Neural cell (in vitro differentiated cells): ENCODE results near the gene HORMAD2. TPM values are rescaled to one million over a fixed set of nuclear protein-coding genes. Genes with fewer than 3 reads are reported as not detected.

Experiments
- H2AFZ ChIP-seq: fragments of 200-600, 300-800 bp; sonication (generic), shearing (Covaris generic); 2 replicates; pipeline ENCODE4 v1.6.0; 2014; ENCODE audit warnings: low read depth, mild to moderate bottlenecking, antibody characterized with exemption, low read length, moderate library complexity
- H3F3A ChIP-seq: fragments of 200-600 bp; shearing (Covaris generic); 2 replicates; pipeline ENCODE4 v1.6.1; 2016; ENCODE audit warnings: mild to moderate bottlenecking, moderate library complexity, mixed read lengths, antibody characterized with exemption, low read length; ENCODE audit not compliant: insufficient read depth, poor library complexity, severe bottlenecking
- H3K27ac ChIP-seq: fragments of 200-600, 300-800 bp; sonication (generic), shearing (Covaris generic); 2 replicates; pipeline ENCODE4 v1.5.1; 2014; ENCODE audit warnings: mild to moderate bottlenecking, low read length, moderate library complexity
- H3K27me3 ChIP-seq: fragments of 300-800, 200-600 bp; sonication (generic), shearing (Covaris generic); 2 replicates; pipeline ENCODE4 v1.6.0; 2014; ENCODE audit warnings: mild to moderate bottlenecking, low read depth, low read length, moderate library complexity; ENCODE audit not compliant: insufficient read depth
- H3K36me3 ChIP-seq: fragments of 300-800, 200-600 bp; sonication (generic), shearing (Covaris generic); 2 replicates; pipeline ENCODE4 v1.5.1; 2014; ENCODE audit warnings: mild to moderate bottlenecking, antibody characterized with exemption, low read length, moderate library complexity; ENCODE audit not compliant: insufficient read depth
- H3K4me2 ChIP-seq: fragments of 300-800, 200-600 bp; sonication (generic), shearing (Covaris generic); 2 replicates; pipeline ENCODE4 v1.6.0; 2014; ENCODE audit warnings: mild to moderate bottlenecking, low read length
- H3K4me3 ChIP-seq: fragments of 300-800, 200-600 bp; sonication (generic), shearing (Covaris generic); 2 replicates; pipeline ENCODE4 v1.5.1; 2014; ENCODE audit warnings: mild to moderate bottlenecking, low read length, moderate library complexity
- H3K79me2 ChIP-seq: fragments of 200-600 bp; shearing (Covaris generic); replicated peaks from 2 replicates; pipeline ENCODE4 v1.6.0; 2014; ENCODE audit warnings: mild to moderate bottlenecking, low read length, moderate library complexity; ENCODE audit not compliant: insufficient read depth
- H3K9ac ChIP-seq: fragments of 300-800, 200-600 bp; sonication (generic), shearing (Covaris generic); 2 replicates; pipeline ENCODE4 v1.6.1; 2016; ENCODE audit warnings: mild to moderate bottlenecking, low read length, mixed read lengths
- H3K9me2 ChIP-seq: fragments of 200-600 bp; shearing (Covaris generic); 2 replicates; pipeline ENCODE4 v1.6.1; 2016; ENCODE audit warnings: mild to moderate bottlenecking, low read length, mixed read lengths; ENCODE audit not compliant: insufficient read depth
- H3K9me3 ChIP-seq: fragments of 200-600, 300-800 bp; sonication (generic), shearing (Covaris generic); 2 replicates; pipeline ENCODE4 v1.6.1; 2016; ENCODE audit warnings: mild to moderate bottlenecking, mixed run types, low read length, moderate library complexity, mixed read lengths
- H4K20me1 ChIP-seq: fragments of 200-600 bp; shearing (Covaris generic); 2 replicates; pipeline ENCODE4 v1.6.1; 2016; ENCODE audit warnings: mild to moderate bottlenecking, mixed run types; ENCODE audit not compliant: insufficient read depth
- CTCF ChIP-seq: fragments of 450-650 bp; IDR thresholded peaks from 2 replicates; pipeline ENCODE4 v1.5.1; 2014; ENCODE audit warnings: antibody characterized with exemption, mild to moderate bottlenecking, moderate library complexity; ENCODE audit not compliant: poor library complexity, severe bottlenecking
- EP300 ChIP-seq: fragments of 450-650 bp; conservative IDR thresholded peaks from 2 replicates; pipeline ENCODE4 v1.6.1; 2014; ENCODE audit warnings: antibody characterized with exemption, mild to moderate bottlenecking, moderate library complexity; ENCODE audit not compliant: poor library complexity, severe bottlenecking
- EZH2 ChIP-seq: fragments of 200-600, 300-800 bp; shearing (Covaris generic), sonication (generic); IDR thresholded peaks from 2 replicates; pipeline ENCODE4 v1.6.1; 2014; ENCODE audit warnings: antibody characterized with exemption, low read length, borderline replicate concordance, mild to moderate bottlenecking; ENCODE audit not compliant: insufficient read depth, poor library complexity, severe bottlenecking
- POLR2AphosphoS5 ChIP-seq: IDR thresholded peaks from 2 replicates; pipeline ENCODE4 v1.6.1; 2012
- RAD21 ChIP-seq: fragments of 450-650 bp; conservative IDR thresholded peaks from 2 replicates; pipeline ENCODE4 v1.6.1; 2014; ENCODE audit warnings: antibody characterized with exemption, mild to moderate bottlenecking, moderate library complexity
- REST ChIP-seq: IDR thresholded peaks from 2 replicates; pipeline ENCODE4 v1.6.1; 2012; ENCODE audit warnings: borderline replicate concordance
- SMC3 ChIP-seq: fragments of 450-650 bp; conservative IDR thresholded peaks from 2 replicates; pipeline ENCODE4 v1.6.1; 2014; ENCODE audit warnings: antibody characterized with exemption, mild to moderate bottlenecking, moderate library complexity; ENCODE audit not compliant: poor library complexity
- TAF1 ChIP-seq: IDR thresholded peaks from 2 replicates; pipeline ENCODE4 v1.6.1; 2012; ENCODE audit warnings: low read depth
- polyA plus RNA-seq: library from polyadenylated mRNA; depleted of rRNA; stranded (reverse); fragments of >200 nt; gene quantifications from 2 replicates; pipeline ENCODE4 v1.2.3, GENCODE V29; 2014

The HORMAD2 gene
- polyA plus RNA-seq, 1 donor from 2014 or later = 1.2 TPM

GRCh38 chr22:30185549-30185948 is 105.3 kb downstream of the HORMAD2 start:
- H3K9me2 ChIP-seq = no peaks in the 10 kb centered on the region
- no peak overlapping the region for H3K27ac ChIP-seq
- no peaks in the 10 kb centered on the region for H3F3A ChIP-seq
- TF ChIP-seq POLR2AphosphoS5 (no peak), CTCF (no peak)
- no peak overlapping the region for H3K4me2 ChIP-seq
- no peaks in the 10 kb centered on the region for H3K27me3 ChIP-seq
- no peaks in the 10 kb centered on the region for H4K20me1 ChIP-seq
- H2AFZ ChIP-seq = no peak overlapping the region
- H3K9me3 ChIP-seq = no peaks in the 10 kb centered on the region
- no peak overlapping the region for H3K4me3 ChIP-seq
- no peaks in the 10 kb centered on the region for H3K79me2 ChIP-seq
- no peaks in the 10 kb centered on the region for H3K36me3 ChIP-seq
- no peak overlapping the region for H3K9ac ChIP-seq

GRCh38 chr22:30186041-30186440 is 105.8 kb downstream of the HORMAD2 start:
- H3K27ac ChIP-seq = no peak overlapping the region
- no peak overlapping the region for H3K4me2 ChIP-seq
- no peaks in the 10 kb centered on the region for H3K27me3 ChIP-seq
- no peaks in the 10 kb centered on the region for H3F3A ChIP-seq
- no peak overlapping the region for H3K9ac ChIP-seq
- no peak for TF ChIP-seq RAD21
- TF ChIP-seq CTCF = no peak
- no peak for TF ChIP-seq EP300
- TF ChIP-seq SMC3 = no peak
- no peaks in the 10 kb centered on the region for H3K9me2 ChIP-seq
- no peak overlapping the region for H2AFZ ChIP-seq
- no peak overlapping the region for H3K4me3 ChIP-seq
- no peaks in the 10 kb centered on the region for H3K79me2 ChIP-seq
- no peaks in the 10 kb centered on the region for H3K9me3 ChIP-seq
- no peaks in the 10 kb centered on the region for H4K20me1 ChIP-seq
- H3K36me3 ChIP-seq = no peaks in the 10 kb centered on the region

GRCh38 chr22:30186510-30186909 is 106.2 kb downstream of the HORMAD2 start:
- Histone ChIP-seq H3K4me3 (no peak overlapping the region), H3K36me3 (no peaks in the 10 kb centered on the region), H3K27me3 (no peaks in the 10 kb centered on the region), H3K9me2 (no peaks in the 10 kb centered on the region), H3K9me3 (no peaks in the 10 kb centered on the region), H3F3A (no peaks in the 10 kb centered on the region), H3K79me2 (no peaks in the 10 kb centered on the region), H3K9ac (no peak overlapping the region), H3K4me2 (no peak overlapping the region), H4K20me1 (no peaks in the 10 kb centered on the region), H3K27ac (no peak overlapping the region), H2AFZ (no peak overlapping the region)
- no peak for TF ChIP-seq REST
- no peak for TF ChIP-seq EP300
- no peak for TF ChIP-seq TAF1
- no peak for TF ChIP-seq SMC3
- TF ChIP-seq EZH2 = no peak
- TF ChIP-seq POLR2AphosphoS5 = no peak
